HepG2 (cell line): ENCODE results near the gene RITA1. TPM values are rescaled to one million over a fixed set of nuclear protein-coding genes. Genes with fewer than 3 reads are reported as not detected.

ENCODE experiments used
- ATAC-seq: fragments of 200-7000 bp; cut with Tn5 transposase; 3 replicates; pipeline ENCODE4 v1.9.1; 2020; ENCODE audit warnings: mild to moderate bottlenecking, moderate library complexity
- BruUV-seq: library from RNA; stranded (reverse); fragments of 400-500 nt; replicated peaks from 2 replicates; lab custom pipeline; 2021; lab: Mats Ljungman, UMichigan
- CTCF ChIA-PET: fragments of 300-600 bp; formaldehyde crosslinking; extraction: SDS; loops from one replicate; lab custom pipeline; 2021; ENCODE audit warnings: low total read pairs, inconsistent platforms, low intra/inter-chr PET ratio; lab: Yijun Ruan, JAX
- POLR2A ChIA-PET: fragments of 350-600 bp; sonication (Branson Sonifier 250); formaldehyde crosslinking; loops from one replicate; lab custom pipeline; 2020; ENCODE audit warnings: antibody characterized with exemption, inconsistent platforms; lab: Yijun Ruan, JAX
- DNase-seq: peaks from one replicate; pipeline ENCODE4 v3.0.0-alpha.2; 2015; ENCODE audit warnings: low spot score
- FAIRE-seq: peaks from 3 replicates; lab custom pipeline; 2011; peaks lifted over from hg19 to GRCh38; lab: Jason Lieb, UNC
- H2AFZ ChIP-seq: one replicate; pipeline ENCODE4 v1.6.1; 2011; ENCODE audit warnings: low read length, inconsistent platforms
- H3K27ac ChIP-seq: fragments of 300-600 bp; 3 replicates; pipeline ENCODE4 v1.8.0; 2011; ENCODE audit warnings: mixed run types, mild to moderate bottlenecking, mixed read lengths, low read length, inconsistent platforms; ENCODE audit not compliant: insufficient read depth; ENCODE audit errors: extremely low read length
- H3K27me3 ChIP-seq, 2 experiments: fragments of 200-600 bp in 1 of 2; 2 replicates in 1 of 2; 3 replicates in 1 of 2; pipeline versions ENCODE4 v1.6.0 to v1.8.0; 2011; ENCODE audit warnings: low read length in 2 of 2, mild to moderate bottlenecking in 2 of 2, moderate library complexity in 2 of 2, inconsistent platforms in 1 of 2; ENCODE audit not compliant: insufficient read depth in 2 of 2, control insufficient read depth in 1 of 2
- H3K36me3 ChIP-seq, 2 experiments: fragments of 200-600 bp in 1 of 2; replicated peaks in 1 of 2; 2 replicates in 1 of 2; 3 replicates in 1 of 2; pipeline versions ENCODE4 v1.5.1 to v1.8.0; 2011; ENCODE audit warnings: low read length in 2 of 2, inconsistent platforms in 1 of 2; ENCODE audit not compliant: insufficient read depth in 2 of 2, control insufficient read depth in 1 of 2
- H3K4me1 ChIP-seq: 2 replicates; pipeline ENCODE4 v1.5.1; 2012; ENCODE audit warnings: low read length, inconsistent platforms; ENCODE audit not compliant: insufficient read depth
- H3K4me2 ChIP-seq: 2 replicates; pipeline ENCODE4 v1.6.0; 2011; ENCODE audit warnings: low read depth, low read length, inconsistent platforms
- H3K4me3 ChIP-seq, 3 experiments: fragments of 200-600 bp in 1 of 3; sonication (generic), shearing (Covaris generic) in 1 of 3; replicated peaks in 1 of 3; 2 replicates each; pipeline ENCODE4 v1.5.1; 2011 to 2016; ENCODE audit warnings: low read length in 3 of 3, inconsistent platforms in 2 of 3, low read depth in 2 of 3, mild to moderate bottlenecking in 2 of 3, control low read depth in 1 of 3, mixed read lengths in 1 of 3; ENCODE audit not compliant: insufficient read depth in 1 of 3
- H3K79me2 ChIP-seq: one replicate; pipeline ENCODE4 v1.6.1; 2011; ENCODE audit warnings: low read length, inconsistent platforms; ENCODE audit not compliant: insufficient read depth
- H3K9ac ChIP-seq: 2 replicates; pipeline ENCODE4 v1.6.0; 2011; ENCODE audit warnings: mild to moderate bottlenecking, low read depth, low read length, inconsistent platforms; ENCODE audit not compliant: insufficient read depth
- H3K9me3 ChIP-seq: 2 replicates; pipeline ENCODE4 v1.5.1; 2012; ENCODE audit warnings: mild to moderate bottlenecking, low read length
- H4K20me1 ChIP-seq: 2 replicates; pipeline ENCODE4 v1.6.0; 2011; ENCODE audit warnings: inconsistent platforms, mild to moderate bottlenecking, low read length, moderate library complexity; ENCODE audit not compliant: insufficient read depth
- ADNP ChIP-seq: sonication (generic); formaldehyde crosslinking; IDR thresholded peaks from 2 replicates; pipeline ENCODE4 v1.4.0; 2020; ENCODE audit warnings: missing genetic modification reagents
- CTCF ChIP-seq: sonication (generic); formaldehyde crosslinking; IDR thresholded peaks from 2 replicates; pipeline ENCODE4 v1.5.0; 2020; ENCODE audit warnings: mild to moderate bottlenecking, missing genetic modification reagents, moderate library complexity
- DRAP1 ChIP-seq: IDR thresholded peaks from 2 replicates; pipeline ENCODE4 v1.6.1; 2016; ENCODE audit warnings: missing genetic modification reagents, missing compliant biosample characterization
- E2F5 ChIP-seq: sonication (generic); formaldehyde crosslinking; conservative IDR thresholded peaks from 2 replicates; pipeline ENCODE4 v1.4.0; 2020; ENCODE audit warnings: missing genetic modification reagents
- NFE2L1 ChIP-seq: sonication (generic); formaldehyde crosslinking; IDR thresholded peaks from 2 replicates; pipeline ENCODE4 v1.4.0; 2020; ENCODE audit warnings: missing genetic modification reagents, mild to moderate bottlenecking, borderline replicate concordance
- ZBTB25 ChIP-seq: IDR thresholded peaks from 2 replicates; pipeline ENCODE4 v1.6.1; 2018; ENCODE audit warnings: missing genetic modification reagents
- ZNF44 ChIP-seq: sonication (generic); formaldehyde crosslinking; IDR thresholded peaks from 2 replicates; pipeline ENCODE4 v1.5.1; 2020; ENCODE audit warnings: mild to moderate bottlenecking, missing genetic modification reagents
- ZNF746 ChIP-seq: sonication (generic); formaldehyde crosslinking; IDR thresholded peaks from 2 replicates; pipeline ENCODE4 v1.8.0; 2022; ENCODE audit warnings: mild to moderate bottlenecking, missing genetic modification reagents
- WGBS: methylation state at CpG from one replicate; pipeline ENCODE4 v1.1.6; 2017; ENCODE audit warnings: low lambda C conversion rate; 5-methylcytosine and 5-hydroxymethylcytosine counted together
- in situ Hi-C: cut with HindIII; loops from 2 replicates; pipeline ENCODE4 v1.10.0; 2017; ENCODE audit warnings: low pct_unique_long_range_greater_than_20kb; ENCODE audit not compliant: extremely low pct_ligation_motif_present
- intact Hi-C: fragments of 100-400 bp; cut with micrococcal nuclease; formaldehyde crosslinking; loops from one replicate; pipeline ENCODE4 v1.10.0; 2022; ENCODE audit not compliant: unreplicated experiment
- polyA plus RNA-seq, 8 experiments: library from polyadenylated mRNA; depleted of rRNA in 3 of 8; stranded (reverse) in 7 of 8; unstranded in 1 of 8; fragments of >200 nt; fragmentation: Illumina TruSeq in 4 of 8; extraction: Trizol in 4 of 8; gene quantifications; 2 replicates each; pipeline versions ENCODE4 v1.2.1 to v1.2.3, GENCODE V29; 2011 to 2016; ENCODE audit warnings: low read depth in 4 of 8, missing spikeins in 1 of 8, mixed read lengths in 1 of 8; ENCODE audit not compliant: insufficient read depth in 1 of 8
- total RNA-seq, 5 experiments: library from RNA; depleted of rRNA; stranded (reverse); fragments of >200 nt; fragmentation: Illumina TruSeq; extraction: Trizol; gene quantifications; 2 replicates each; pipeline ENCODE4 v1.2.3, GENCODE V29; 2016; ENCODE audit warnings: low read depth in 1 of 5

Gene RITA1
- total and polyA plus RNA-seq, 2 of the 13 experiments (the other 11 are each of a cell fraction or from before 2014, with no cell fraction given): 12.4 to 28.9 TPM

- DNase-seq: no peak
- Histone ChIP-seq H2AFZ (no peak overlapping the region), H3K4me3 (no peak overlapping the region), H4K20me1 (peaks cover 4% of the 10 kb centered on the region; the same call in 1 of the 2 replicates), H3K9me3 (no peaks in the 10 kb centered on the region), H3K4me2 (no peak overlapping the region), H3K27ac (no peak overlapping the region), H3K79me2 (no peaks in the 10 kb centered on the region), H3K27me3 (peaks cover 0 to 40% of the 10 kb centered on the region in 2 experiments; a peak in 4 of 5 replicates), H3K36me3 (peaks cover 9 to 17% of the 10 kb centered on the region in 2 experiments), H3K9ac (no peak overlapping the region), H3K4me1 (peaks cover 13% of the 10 kb centered on the region)
- 73% methylated on average over 10 of the region's 12 CpGs for WGBS
- ATAC-seq: no peak
- intact Hi-C loops: no loop called here
- in situ Hi-C loops: loop anchor here (5.0 kb wide), 1 partner anchor 108 kb away; no protein-coding TSS in a partner anchor
- CTCF ChIA-PET: no interaction called here
- no peak for FAIRE-seq
- POLR2A ChIA-PET: no interaction called here
- TF ChIP-seq ADNP (CRISPR knock-in tag) (no peak), ZBTB25 (CRISPR knock-in tag) (no peak), E2F5 (CRISPR knock-in tag) (no peak), CTCF (CRISPR knock-in tag) (no peak), DRAP1 (CRISPR knock-in tag) (no peak), ZNF746 (no peak), ZNF44 (CRISPR knock-in tag) (no peak), NFE2L1 (no peak)
- BruUV-seq: no TSS peak
Observed at GRCh38 chr12:113155060-113155459, 30.5 kb upstream of the RITA1 start.
